HepG2 (cell line): ENCODE results near the gene ICAM2. TPM values are rescaled to one million over a fixed set of nuclear protein-coding genes. Genes with fewer than 3 reads are reported as not detected.

Source experiments
- AKAP8 ChIP-seq: sonication (generic); formaldehyde crosslinking; IDR thresholded peaks from 2 replicates; pipeline ENCODE4 v1.5.1; 2020; ENCODE audit warnings: mild to moderate bottlenecking, missing genetic modification reagents
- HOXA9 ChIP-seq: sonication (generic); formaldehyde crosslinking; IDR thresholded peaks from 2 replicates; pipeline ENCODE4 v1.8.1; 2022; ENCODE audit warnings: missing genetic modification reagents, mild to moderate bottlenecking, moderate library complexity, borderline replicate concordance
- HOXD1 ChIP-seq: sonication (generic); formaldehyde crosslinking; IDR thresholded peaks from 2 replicates; pipeline ENCODE4 v1.5.0; 2020; ENCODE audit warnings: missing genetic modification reagents
- KLF16 ChIP-seq, 2 experiments: sonication (generic) in 1 of 2; formaldehyde crosslinking in 1 of 2; IDR thresholded peaks; 2 replicates each; pipeline versions ENCODE4 v1.6.1 to v1.8.0; 2016 to 2023; ENCODE audit warnings: missing genetic modification reagents in 2 of 2, missing compliant biosample characterization in 1 of 2
- KMT2B ChIP-seq: IDR thresholded peaks from 2 replicates; pipeline ENCODE4 v1.6.1; 2016; ENCODE audit warnings: missing genetic modification reagents, missing compliant biosample characterization
- MBD4 ChIP-seq: IDR thresholded peaks from 2 replicates; pipeline ENCODE4 v1.6.1; 2012; ENCODE audit warnings: low read length, inconsistent platforms, borderline replicate concordance
- MIER2 ChIP-seq: IDR thresholded peaks from 2 replicates; pipeline ENCODE4 v1.6.1; 2016; ENCODE audit warnings: missing biosample characterization, missing genetic modification reagents
- SALL2 ChIP-seq: sonication (generic); formaldehyde crosslinking; IDR thresholded peaks from 2 replicates; pipeline ENCODE4 v1.8.1; 2023; ENCODE audit warnings: mild to moderate bottlenecking, missing genetic modification reagents, inconsistent platforms
- SIN3A ChIP-seq: IDR thresholded peaks from 2 replicates; pipeline ENCODE4 v1.6.1; 2011; ENCODE audit warnings: low read depth, mild to moderate bottlenecking, control low read depth, low read length, borderline replicate concordance
- SIX4 ChIP-seq: sonication (generic); formaldehyde crosslinking; IDR thresholded peaks from 2 replicates; pipeline ENCODE4 v1.4.0; 2020; ENCODE audit warnings: missing genetic modification reagents
- TBL1XR1 ChIP-seq: fragments of 150-350 bp; IDR thresholded peaks from 2 replicates; pipeline ENCODE4 v1.6.1; 2014; ENCODE audit warnings: borderline replicate concordance, low read length; ENCODE audit not compliant: partially characterized antibody
- TCF7L2 ChIP-seq: IDR thresholded peaks from 2 replicates; pipeline ENCODE4 v1.6.1; 2011; ENCODE audit warnings: mild to moderate bottlenecking, low read depth, low read length, moderate library complexity
- TP53 ChIP-seq: sonication (generic); formaldehyde crosslinking; conservative IDR thresholded peaks from 2 replicates; pipeline ENCODE4 v1.4.0; 2020; ENCODE audit warnings: missing genetic modification reagents
- XBP1 ChIP-seq: sonication (generic); formaldehyde crosslinking; IDR thresholded peaks from 2 replicates; pipeline ENCODE4 v1.5.0; 2020; ENCODE audit warnings: missing genetic modification reagents
- ZNF224 ChIP-seq: sonication (generic); formaldehyde crosslinking; IDR thresholded peaks from 2 replicates; pipeline ENCODE4 v1.5.0; 2020; ENCODE audit warnings: mild to moderate bottlenecking, missing genetic modification reagents
- ZNF253 ChIP-seq: sonication (generic); formaldehyde crosslinking; IDR thresholded peaks from 2 replicates; pipeline ENCODE4 v1.8.0; 2022; ENCODE audit warnings: mild to moderate bottlenecking, missing genetic modification reagents, borderline replicate concordance
- ZNF256 ChIP-seq: sonication (generic); formaldehyde crosslinking; conservative IDR thresholded peaks from 2 replicates; pipeline ENCODE4 v1.4.0; 2020; ENCODE audit warnings: missing genetic modification reagents
- ZNF383 ChIP-seq: sonication (generic); formaldehyde crosslinking; IDR thresholded peaks from 2 replicates; pipeline ENCODE4 v1.4.0; 2020; ENCODE audit warnings: missing genetic modification reagents, mild to moderate bottlenecking, borderline replicate concordance
- ZNF558 ChIP-seq: sonication (generic); formaldehyde crosslinking; IDR thresholded peaks from 2 replicates; pipeline ENCODE4 v1.9.0; 2022; ENCODE audit warnings: mild to moderate bottlenecking, missing genetic modification reagents, borderline replicate concordance
- ZNF644 ChIP-seq: IDR thresholded peaks from 2 replicates; pipeline ENCODE4 v1.6.1; 2016; ENCODE audit warnings: low read depth
- ZNF660 ChIP-seq: sonication (generic); formaldehyde crosslinking; IDR thresholded peaks from 2 replicates; pipeline ENCODE4 v1.5.1; 2020; ENCODE audit warnings: mild to moderate bottlenecking, low read depth, missing genetic modification reagents, borderline replicate concordance
- ZNF674 ChIP-seq: sonication (generic); formaldehyde crosslinking; IDR thresholded peaks from 2 replicates; pipeline ENCODE4 v1.5.0; 2020; ENCODE audit warnings: low read depth, mild to moderate bottlenecking, missing genetic modification reagents
- ZNF83 ChIP-seq: sonication (generic); formaldehyde crosslinking; IDR thresholded peaks from 2 replicates; pipeline ENCODE4 v1.4.0; 2020; ENCODE audit warnings: missing genetic modification reagents, mild to moderate bottlenecking, borderline replicate concordance
- polyA plus RNA-seq, 8 experiments: library from polyadenylated mRNA; depleted of rRNA in 3 of 8; stranded (reverse) in 7 of 8; unstranded in 1 of 8; fragments of >200 nt; fragmentation: Illumina TruSeq in 4 of 8; extraction: Trizol in 4 of 8; gene quantifications; 2 replicates each; pipeline versions ENCODE4 v1.2.1 to v1.2.3, GENCODE V29; 2011 to 2016; ENCODE audit warnings: low read depth in 4 of 8, missing spikeins in 1 of 8, mixed read lengths in 1 of 8; ENCODE audit not compliant: insufficient read depth in 1 of 8
- total RNA-seq, 5 experiments: library from RNA; depleted of rRNA; stranded (reverse); fragments of >200 nt; fragmentation: Illumina TruSeq; extraction: Trizol; gene quantifications; 2 replicates each; pipeline ENCODE4 v1.2.3, GENCODE V29; 2016; ENCODE audit warnings: low read depth in 1 of 5
- TF ChIP-seq, protein P1 (sequence below): sonication (generic); formaldehyde crosslinking; IDR thresholded peaks from 2 replicates; pipeline ENCODE4; 2020; ENCODE audit warnings: missing genetic modification reagents, mild to moderate bottlenecking, borderline replicate concordance
- TF ChIP-seq, protein P2 (sequence below): sonication (generic); formaldehyde crosslinking; IDR thresholded peaks from 2 replicates; pipeline ENCODE4 v1.5.0; 2020; ENCODE audit warnings: mild to moderate bottlenecking, missing genetic modification reagents
- TF ChIP-seq, protein P3 (sequence below): sonication (generic); formaldehyde crosslinking; IDR thresholded peaks from 2 replicates; pipeline ENCODE4 v1.4.0; 2020; ENCODE audit warnings: missing genetic modification reagents

The ICAM2 gene
- total and polyA plus RNA-seq, 2 of the 13 experiments (the other 11 are each of a cell fraction or from before 2014, with no cell fraction given), result 10.9 to 20.8 TPM

DNA sequence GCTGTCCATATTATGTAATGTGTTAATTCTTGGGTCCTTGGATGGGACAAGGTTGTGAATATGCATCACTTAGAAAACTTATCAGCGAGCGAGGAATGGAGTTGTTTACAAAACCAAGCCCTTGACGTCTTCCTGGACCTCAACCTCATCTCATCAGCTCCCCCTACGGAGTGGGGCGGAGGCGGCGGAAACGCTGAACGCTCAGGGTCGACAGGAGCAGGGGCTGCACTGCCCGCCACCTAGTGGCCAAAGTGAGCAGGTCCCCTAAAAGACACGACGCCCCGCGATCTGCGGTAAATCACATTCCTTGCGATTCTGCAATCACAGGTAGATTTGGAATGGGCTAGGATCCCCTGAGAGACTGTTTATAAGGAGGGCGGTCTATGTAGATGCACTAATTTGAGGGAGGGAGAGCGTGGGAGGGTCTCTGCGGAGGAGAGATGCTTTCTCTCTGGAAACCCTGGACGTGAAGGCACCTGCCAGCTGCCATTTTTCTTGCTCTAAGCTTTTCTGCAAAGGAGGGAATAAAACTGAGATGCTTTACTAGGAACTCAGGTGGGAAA is 5.4 kb upstream of the ICAM2 start (continued):
- no peak for TF ChIP-seq ZNF253
- TF ChIP-seq ZNF83 (CRISPR knock-in tag), result 0 out of 2 replicates have a peak, but pooled peaks have one; percentile 58
- TF ChIP-seq ZNF660, result no peak
- TF ChIP-seq MBD4, result no peak
- no peak for TF ChIP-seq SIN3A
- TF ChIP-seq, protein P1, sequence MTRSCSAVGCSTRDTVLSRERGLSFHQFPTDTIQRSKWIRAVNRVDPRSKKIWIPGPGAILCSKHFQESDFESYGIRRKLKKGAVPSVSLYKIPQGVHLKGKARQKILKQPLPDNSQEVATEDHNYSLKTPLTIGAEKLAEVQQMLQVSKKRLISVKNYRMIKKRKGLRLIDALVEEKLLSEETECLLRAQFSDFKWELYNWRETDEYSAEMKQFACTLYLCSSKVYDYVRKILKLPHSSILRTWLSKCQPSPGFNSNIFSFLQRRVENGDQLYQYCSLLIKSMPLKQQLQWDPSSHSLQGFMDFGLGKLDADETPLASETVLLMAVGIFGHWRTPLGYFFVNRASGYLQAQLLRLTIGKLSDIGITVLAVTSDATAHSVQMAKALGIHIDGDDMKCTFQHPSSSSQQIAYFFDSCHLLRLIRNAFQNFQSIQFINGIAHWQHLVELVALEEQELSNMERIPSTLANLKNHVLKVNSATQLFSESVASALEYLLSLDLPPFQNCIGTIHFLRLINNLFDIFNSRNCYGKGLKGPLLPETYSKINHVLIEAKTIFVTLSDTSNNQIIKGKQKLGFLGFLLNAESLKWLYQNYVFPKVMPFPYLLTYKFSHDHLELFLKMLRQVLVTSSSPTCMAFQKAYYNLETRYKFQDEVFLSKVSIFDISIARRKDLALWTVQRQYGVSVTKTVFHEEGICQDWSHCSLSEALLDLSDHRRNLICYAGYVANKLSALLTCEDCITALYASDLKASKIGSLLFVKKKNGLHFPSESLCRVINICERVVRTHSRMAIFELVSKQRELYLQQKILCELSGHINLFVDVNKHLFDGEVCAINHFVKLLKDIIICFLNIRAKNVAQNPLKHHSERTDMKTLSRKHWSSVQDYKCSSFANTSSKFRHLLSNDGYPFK (CRISPR knock-in tag), result peak; percentile 58; the same call in 1 of the 2 replicates
- TF ChIP-seq HOXD1, result no peak
- TF ChIP-seq SIX4 (CRISPR knock-in tag), result no peak
- TF ChIP-seq, protein P2, sequence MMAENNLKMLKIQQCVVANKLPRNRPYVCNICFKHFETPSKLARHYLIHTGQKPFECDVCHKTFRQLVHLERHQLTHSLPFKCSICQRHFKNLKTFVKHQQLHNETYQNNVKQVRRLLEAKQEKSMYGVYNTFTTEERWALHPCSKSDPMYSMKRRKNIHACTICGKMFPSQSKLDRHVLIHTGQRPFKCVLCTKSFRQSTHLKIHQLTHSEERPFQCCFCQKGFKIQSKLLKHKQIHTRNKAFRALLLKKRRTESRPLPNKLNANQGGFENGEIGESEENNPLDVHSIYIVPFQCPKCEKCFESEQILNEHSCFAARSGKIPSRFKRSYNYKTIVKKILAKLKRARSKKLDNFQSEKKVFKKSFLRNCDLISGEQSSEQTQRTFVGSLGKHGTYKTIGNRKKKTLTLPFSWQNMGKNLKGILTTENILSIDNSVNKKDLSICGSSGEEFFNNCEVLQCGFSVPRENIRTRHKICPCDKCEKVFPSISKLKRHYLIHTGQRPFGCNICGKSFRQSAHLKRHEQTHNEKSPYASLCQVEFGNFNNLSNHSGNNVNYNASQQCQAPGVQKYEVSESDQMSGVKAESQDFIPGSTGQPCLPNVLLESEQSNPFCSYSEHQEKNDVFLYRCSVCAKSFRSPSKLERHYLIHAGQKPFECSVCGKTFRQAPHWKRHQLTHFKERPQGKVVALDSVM (CRISPR knock-in tag), result 0 out of 2 replicates have a peak, but pooled peaks have one; percentile 12
- TF ChIP-seq ZNF674 (CRISPR knock-in tag), result no peak
- no peak for TF ChIP-seq TBL1XR1
- 0 out of 2 replicates have a peak, but pooled peaks have one; percentile 28 for TF ChIP-seq KMT2B (CRISPR knock-in tag)
- TF ChIP-seq TP53, result no peak
- no peak for TF ChIP-seq TCF7L2
- TF ChIP-seq SALL2 (CRISPR knock-in tag), result peak; percentile 31; the same call in 1 of the 2 replicates
- TF ChIP-seq ZNF644 (CRISPR knock-in tag), result no peak; the same call in 1 of the 2 replicates
- no peak for TF ChIP-seq HOXA9 (CRISPR knock-in tag)
- TF ChIP-seq, protein P3, sequence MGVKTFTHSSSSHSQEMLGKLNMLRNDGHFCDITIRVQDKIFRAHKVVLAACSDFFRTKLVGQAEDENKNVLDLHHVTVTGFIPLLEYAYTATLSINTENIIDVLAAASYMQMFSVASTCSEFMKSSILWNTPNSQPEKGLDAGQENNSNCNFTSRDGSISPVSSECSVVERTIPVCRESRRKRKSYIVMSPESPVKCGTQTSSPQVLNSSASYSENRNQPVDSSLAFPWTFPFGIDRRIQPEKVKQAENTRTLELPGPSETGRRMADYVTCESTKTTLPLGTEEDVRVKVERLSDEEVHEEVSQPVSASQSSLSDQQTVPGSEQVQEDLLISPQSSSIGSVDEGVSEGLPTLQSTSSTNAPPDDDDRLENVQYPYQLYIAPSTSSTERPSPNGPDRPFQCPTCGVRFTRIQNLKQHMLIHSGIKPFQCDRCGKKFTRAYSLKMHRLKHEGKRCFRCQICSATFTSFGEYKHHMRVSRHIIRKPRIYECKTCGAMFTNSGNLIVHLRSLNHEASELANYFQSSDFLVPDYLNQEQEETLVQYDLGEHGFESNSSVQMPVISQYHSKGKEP (CRISPR knock-in tag), result no peak
- TF ChIP-seq XBP1 (CRISPR knock-in tag), result no peak
- no peak for TF ChIP-seq ZNF558 (CRISPR knock-in tag)
- peak; percentile 69 for TF ChIP-seq MIER2
- no peak for TF ChIP-seq ZNF224 (CRISPR knock-in tag)
- no peak for TF ChIP-seq ZNF256
- TF ChIP-seq ZNF383 (CRISPR knock-in tag), result no peak
- no peak for TF ChIP-seq AKAP8 (CRISPR knock-in tag)
- peak in 1 of 2 experiments; percentile 62; a peak in 2 of 4 replicates for TF ChIP-seq KLF16 (CRISPR knock-in tag; IDR thresholded peaks at IDR 0.05)
